SIG-M5 (cell line): ENCODE data around the gene NUP98.
"Not testable (repeated sequence)": the region's sequence is repeated elsewhere in the genome, so short reads cannot be mapped to it uniquely, and the experiment has no call there.

ENCODE experiments used
- DNase-seq: peaks from one replicate; lab custom pipeline; 2025; lab: John Stamatoyannopoulos, UW

NUP98 gene

DNA sequence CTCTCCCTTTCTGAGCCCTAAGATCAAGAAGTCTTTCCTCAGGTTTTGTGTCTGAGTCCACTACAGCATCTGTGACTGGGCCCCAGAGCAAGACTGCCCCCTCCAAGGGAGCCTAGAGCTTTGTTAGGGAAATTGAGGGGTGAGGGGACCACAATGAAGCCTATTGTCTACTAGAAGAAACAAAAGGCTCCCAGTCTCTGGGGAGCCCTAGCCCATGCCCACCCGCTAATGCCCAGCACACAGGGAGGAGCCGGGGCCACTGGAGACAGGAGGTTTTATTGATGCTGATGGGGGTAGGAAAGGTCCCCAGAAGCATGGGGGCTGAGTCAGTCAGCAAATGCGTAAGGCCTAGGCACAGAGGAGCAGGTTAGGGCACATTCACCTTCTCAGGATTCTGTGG lies 29.4 kb upstream of the NUP98 start:
- no peak for DNase-seq

DNA sequence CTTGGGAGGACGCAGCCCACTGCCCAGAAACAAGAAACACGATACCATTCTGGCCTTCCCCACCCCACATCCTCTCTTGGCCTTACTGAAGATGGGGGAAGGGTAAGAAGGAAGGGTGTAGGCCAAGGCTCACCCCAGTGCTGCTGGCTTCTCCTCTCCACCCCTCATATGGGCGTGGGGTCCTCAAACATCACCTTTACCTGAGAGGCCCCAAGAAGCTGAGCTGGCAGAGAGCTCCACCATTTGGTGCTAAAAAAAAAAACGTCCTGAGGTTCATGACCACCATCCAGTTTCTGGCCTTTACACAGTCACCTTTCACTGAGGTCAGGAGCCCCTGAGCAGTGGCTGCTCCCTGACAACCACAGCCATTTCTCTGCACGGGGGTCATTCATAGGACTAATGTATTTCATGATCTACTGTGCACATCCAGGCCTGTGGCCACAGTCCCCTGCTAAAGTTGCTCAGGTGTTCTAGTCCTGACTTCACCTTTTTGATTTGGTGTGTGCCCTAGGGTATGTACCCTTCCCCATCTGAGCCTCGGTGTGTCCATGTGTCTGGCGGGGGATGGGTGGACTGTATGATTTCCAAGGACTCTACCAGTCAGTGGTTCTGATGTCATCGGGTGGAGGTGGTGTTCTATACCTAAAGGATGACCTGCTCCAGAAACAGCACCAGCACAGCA lies 28.3 kb upstream of the NUP98 start:
- no peak for DNase-seq

DNA sequence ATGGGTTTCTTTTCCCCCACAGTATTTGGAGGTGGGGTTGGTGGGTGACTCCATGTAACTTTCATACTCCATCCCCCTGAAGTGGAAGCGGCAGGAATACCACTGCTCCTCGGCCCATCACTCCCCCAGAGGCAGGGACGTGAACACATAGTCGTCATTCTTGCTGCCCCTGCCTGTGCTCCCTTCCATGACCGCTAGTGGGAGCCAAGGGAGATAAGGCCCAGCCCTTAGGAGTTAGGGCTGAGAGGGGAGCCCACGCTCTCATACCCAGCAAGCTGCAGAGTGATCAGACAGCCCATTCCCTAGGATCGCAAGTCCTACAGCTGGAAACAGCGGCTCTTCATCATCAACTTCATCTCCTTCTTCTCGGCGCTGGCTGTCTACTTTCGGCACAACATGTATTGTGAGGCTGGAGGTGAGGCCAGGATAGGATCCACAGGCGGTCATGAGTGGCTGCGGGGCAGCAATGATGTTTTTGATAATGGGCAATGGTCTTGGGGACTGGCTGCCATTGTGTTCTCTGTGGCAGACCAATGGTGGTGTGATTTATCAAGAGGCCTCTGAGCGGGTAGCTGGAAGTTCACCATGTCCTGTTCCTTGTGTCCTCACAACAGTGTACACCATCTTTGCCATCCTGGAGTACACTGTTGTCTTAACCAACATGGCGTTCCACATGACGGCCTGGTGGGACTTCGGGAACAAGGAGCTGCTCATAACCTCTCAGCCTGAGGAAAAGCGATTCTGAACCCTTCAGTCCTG lies 27.5 kb upstream of the NUP98 start:
- peak; percentile 7 for DNase-seq

DNA sequence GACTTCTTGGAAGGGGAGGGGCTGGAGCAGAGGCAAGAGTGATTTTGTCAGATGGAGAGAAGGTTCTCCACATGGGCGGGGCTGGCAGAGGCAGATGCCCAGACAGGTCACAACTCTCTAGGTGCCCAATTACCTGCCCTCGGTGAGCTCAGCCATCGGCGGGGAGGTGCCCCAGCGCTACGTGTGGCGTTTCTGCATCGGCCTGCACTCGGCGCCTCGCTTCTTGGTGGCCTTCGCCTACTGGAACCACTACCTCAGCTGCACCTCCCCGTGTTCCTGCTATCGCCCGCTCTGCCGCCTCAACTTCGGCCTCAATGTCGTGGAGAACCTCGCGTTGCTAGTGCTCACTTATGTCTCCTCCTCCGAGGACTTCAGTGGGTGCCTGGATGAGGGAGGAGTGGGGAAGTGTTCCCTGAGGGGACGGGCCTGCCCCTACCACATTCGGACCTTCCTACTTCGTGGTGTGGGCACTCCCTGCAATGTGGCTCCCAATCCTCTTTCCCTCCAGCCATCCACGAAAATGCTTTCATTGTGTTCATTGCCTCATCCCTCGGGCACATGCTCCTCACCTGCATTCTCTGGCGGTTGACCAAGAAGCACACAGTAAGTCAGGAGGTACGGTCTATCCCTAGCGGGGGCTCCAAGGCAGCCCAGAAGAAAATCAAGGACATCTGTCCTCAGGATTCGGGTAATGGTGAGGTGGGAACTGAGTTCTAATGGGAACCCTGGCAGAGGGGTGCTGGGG lies 26.6 kb upstream of the NUP98 start:
- DNase-seq, result no peak

DNA sequence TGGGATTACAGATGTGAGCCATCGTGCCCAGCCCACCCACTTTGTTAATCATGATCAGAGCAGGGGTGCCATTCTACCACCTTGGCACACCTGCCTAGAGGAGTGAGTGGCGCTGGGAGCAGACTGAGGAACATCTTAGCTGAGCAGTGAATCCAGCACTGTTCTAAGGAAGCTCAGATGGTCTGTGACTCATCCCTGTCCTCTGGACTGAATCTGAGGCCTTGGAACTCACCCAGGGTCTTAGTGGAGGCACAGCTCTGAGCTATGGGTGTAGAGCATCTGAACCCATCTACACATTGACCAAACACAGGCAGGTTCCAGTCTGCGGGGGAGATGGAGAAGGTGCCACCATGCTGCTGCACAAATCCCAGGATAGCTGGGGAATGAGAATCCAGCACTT lies 25.9 kb upstream of the NUP98 start:
- no peak for DNase-seq

DNA sequence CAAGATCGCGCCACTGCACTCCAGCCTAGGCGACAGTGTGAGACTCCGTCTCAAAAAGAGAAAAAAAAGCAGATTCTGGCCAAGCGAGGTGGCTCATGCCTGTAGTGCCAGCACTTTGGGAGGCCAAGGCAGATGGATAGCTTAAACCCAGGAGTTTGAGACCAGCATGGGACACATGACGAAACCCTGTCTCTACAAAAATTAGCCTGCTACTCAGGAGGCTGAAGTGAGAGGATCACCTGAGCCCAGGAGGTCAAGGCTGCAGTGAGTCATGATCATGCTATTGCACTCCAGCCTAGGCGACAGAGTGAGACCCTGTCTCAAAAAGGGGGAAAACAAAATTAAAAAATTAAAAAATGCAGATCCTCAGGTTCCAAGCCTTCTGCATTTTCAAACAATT lies 25.0 kb upstream of the NUP98 start:
- no peak for DNase-seq

DNA sequence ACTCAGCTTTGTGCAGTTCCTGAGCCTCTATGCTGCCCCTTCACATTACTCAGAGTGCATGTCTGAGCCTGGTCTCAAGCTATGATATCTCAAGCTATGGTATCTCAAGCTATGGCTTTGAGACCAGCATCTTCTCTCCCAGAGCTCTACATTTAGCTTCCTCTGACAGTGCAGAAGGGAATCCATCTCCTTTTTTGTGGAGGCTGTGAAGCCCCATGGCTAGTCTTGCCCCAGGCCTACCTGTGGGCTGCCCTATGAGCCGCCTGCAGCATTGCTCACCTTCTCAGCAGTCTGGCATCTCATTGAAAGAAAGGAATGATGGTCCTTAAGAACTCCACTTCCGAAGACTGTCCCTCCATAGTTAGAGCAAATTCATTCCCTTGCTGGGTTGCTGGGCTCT lies 23.6 kb upstream of the NUP98 start:
- no peak for DNase-seq

DNA sequence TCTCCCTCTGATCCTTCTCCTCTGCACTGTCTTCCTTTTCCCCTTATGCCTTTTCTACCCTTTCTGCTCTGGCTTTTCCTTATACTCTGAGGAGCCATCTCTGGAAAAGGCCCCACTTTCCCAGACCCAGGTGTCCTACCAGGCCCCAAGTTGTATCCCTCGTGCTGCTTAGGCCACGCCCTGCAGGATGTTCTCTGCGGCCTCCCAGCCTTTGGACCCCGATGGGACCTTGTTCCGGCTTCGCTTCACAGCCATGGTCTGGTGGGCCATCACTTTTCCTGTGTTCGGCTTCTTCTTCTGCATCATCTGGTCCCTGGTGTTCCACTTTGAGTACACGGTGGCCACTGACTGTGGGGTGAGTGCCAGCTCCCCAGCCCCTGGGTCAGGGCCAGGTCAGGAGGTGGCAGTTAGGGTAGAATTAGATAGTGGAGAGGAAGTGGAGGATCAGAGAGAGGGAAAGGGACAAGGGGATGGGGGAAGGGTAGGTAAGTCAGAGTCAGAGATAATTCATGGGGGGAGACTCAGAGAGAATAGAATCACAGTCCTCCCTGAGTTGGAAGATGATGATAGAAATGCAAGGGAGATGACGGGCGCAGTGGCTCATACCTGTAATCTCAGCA lies 19.9 kb upstream of the NUP98 start:
- no peak for DNase-seq

DNA sequence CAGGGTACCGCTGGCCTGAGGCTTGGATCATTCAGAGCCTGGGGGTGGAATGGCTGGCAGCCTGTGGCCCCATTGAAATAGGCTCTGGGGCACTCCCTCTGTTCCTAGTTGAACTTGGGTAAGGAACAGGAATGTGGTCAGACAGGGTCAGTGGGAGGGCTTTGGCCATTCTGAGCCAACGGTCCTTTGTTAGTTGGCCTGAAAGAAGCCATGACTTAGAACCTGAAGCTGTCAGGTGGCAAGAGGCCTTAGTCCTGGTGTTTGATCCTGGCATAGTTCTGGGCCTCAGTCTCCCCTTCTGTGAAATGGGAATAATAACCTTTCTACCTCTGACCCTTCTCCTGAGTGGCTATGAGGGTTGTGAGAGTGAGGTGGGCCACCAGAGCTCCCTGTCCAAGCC lies 19.3 kb upstream of the NUP98 start:
- DNase-seq, result no peak

DNA sequence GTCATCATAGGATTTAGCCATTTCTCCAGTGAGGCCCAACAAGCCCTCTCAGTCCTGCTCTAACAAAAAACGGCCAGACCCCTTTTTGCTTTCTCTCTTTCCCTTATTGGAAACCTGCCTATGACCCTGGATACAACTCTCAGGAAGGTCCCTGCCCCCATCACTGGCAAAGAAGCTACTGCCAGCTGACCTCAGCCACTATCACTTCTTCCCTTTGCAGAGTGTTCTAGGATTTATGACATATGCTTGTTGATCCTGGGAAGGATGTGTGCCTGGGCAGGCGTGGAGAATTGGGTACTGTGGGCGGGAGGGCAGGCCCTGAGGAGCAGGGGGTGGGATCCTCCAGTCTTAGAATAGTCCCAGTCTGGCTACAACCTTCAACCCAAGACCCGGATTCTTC lies 18.5 kb upstream of the NUP98 start:
- no peak for DNase-seq

DNA sequence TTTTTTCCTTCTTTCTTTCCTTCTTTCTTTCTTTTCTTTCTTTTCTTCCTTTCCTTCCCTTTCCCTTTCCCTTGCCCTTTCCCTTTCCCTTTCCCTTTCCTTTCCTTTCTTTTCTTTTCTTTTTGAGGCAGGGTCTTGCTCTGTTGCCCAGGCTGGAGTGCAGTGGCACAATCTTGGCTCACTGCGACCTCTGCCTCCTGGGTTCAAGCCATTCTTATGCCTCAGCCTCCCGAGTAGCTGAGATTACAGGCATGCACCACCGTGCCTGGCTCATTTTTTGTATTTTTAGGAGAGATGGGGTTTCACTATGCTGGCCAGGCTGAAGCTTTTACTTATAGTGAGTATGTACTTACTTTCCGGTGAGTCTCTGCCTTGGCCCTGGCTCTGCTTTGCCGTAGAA lies 17.5 kb upstream of the NUP98 start:
- DNase-seq, result not testable (repeated sequence)

DNA sequence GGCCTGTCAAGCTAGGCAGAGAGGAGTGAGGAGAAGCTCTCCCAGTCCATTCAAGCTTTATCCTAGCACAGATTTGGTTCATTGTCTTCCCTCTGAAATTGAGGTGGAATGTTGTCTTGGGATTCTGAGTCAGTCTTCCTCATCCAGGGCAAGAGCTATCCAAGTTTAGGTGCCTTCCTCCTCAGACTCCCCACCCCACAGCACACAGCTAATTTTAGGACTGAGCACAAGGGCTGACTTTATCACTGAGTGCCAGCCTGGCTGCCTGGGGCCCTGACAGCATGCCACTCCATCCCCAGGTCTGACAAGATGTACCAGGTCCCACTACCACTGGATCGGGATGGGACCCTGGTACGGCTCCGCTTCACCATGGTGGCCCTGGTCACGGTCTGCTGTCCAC lies 13.6 kb upstream of the NUP98 start:
- no peak for DNase-seq

DNA sequence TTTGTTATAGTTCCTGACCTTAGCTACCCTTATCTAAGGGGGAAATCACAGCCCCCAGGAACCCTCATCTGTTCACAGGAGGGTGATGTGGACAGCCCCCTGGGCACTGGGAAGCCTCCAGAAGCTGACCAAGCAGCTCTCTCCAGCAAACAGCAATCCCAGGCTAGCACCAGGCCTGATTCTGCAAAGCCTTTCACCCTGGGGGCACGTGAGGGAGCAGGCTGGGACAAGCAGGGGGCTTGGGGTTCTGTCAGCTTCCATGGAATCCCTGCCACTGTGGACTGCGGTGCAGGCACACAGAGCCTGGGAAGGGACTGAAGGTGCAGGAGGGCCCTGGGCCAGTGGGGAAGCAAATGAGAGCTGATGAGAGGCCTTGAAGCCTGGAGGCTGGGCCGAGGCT lies 13.1 kb upstream of the NUP98 start:
- DNase-seq, result no peak

DNA sequence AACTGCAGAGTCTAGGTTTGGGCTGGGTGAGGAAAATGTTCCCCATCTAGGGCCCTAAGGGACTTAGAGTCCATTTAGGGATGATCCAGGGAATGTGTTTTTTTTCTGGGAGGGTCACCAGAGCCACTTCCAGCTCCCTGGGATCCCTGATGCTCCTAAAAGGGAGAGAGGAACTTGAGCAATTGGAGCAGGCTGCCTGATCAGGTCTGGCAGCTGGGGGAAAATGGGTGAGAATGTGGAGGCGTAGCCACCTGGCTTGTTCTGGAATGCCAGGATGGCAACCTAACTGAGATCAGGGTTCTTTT lies 12.2 kb upstream of the NUP98 start:
- DNase-seq, result no peak

DNA sequence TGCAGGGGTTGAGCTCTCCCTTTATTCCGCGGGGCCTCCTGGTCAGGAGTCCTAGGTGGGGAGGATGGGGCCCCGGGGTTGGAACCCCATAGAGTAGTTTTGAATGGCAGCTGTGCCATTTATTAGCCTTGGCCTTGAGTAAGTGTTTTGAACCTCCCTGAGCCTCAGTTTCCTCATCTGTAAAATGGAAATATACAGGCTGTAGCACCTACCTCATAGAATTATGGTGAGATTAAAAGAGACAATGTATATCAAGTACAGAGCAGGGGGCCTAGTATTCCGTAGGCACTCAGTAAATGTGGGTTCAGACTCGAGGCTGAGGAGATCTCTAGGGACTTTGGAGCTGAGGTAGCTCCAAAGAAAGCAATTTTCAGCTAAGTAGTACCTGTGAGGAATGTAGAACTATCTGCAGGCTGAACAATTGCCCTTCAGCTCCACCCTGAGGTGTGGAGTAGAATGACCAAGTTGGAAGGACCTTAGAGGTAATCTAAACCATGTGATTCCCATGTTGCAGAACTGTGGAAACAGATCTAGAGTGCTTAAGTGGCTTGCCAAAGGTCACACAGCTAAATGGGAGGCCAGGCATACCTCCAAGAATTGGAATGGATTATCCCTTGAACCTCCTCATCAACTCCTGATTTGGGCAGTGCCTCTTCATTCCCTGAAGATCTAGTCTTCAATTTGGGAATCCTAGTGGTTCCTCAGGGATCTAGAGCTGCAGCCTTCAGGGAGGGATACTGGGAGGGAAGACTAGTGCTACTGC lies 11.7 kb upstream of the NUP98 start:
- peak; percentile 23 for DNase-seq

DNA sequence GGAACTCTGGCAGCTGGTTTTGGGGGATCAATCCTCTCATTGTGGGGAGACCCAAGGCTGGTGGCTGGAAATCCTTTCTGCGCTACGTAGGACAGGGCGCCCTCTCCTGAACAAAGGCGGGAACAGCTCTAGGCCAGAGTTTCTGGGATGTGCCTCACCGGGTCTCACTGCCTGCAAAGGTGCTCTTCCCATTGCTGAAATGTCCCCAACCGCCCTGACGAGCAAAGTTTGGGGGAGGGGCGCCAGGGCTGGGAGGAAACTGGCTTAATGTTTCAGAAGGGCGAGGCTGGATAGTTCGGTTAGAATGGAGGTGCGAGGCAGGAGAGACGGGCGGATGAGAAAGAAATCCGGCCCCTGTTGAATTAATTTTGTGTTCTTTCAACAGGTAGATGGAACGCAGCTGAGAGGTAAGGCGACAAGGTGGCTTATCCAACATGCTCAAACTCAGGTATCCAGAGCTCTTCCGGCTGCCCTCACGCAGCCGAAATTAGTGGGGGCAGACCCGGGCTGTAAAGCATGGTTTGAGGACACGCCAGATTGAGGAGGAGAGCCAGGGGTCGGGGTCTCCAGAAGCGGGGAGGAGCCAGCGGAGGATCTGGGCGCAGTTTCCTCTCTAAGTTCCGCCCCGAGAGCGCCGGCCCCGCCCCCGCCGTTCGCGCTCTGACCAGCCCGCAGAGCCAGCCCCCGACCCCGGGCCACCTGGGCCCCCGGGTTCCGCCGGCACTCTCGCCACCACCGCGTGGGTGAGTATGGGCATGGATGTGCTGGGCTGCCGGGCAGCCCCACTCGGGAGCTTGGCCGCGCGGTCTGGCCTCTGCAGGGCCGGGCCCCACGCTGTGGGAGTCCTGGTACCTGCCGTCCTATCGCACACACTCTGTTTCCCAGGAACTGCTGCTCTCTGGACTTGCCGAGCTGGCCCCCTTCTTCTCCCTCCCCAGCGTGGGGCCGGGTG lies 10.8 kb upstream of the NUP98 start, which contains the start of gene PGAP2:
Gene PGAP2, plus strand, starts transcription at position 652 of the 952 bp plus-strand sequence. CDS start 2,700 bp downstream, outside the sequence.
- DNase-seq, result no peak

DNA sequence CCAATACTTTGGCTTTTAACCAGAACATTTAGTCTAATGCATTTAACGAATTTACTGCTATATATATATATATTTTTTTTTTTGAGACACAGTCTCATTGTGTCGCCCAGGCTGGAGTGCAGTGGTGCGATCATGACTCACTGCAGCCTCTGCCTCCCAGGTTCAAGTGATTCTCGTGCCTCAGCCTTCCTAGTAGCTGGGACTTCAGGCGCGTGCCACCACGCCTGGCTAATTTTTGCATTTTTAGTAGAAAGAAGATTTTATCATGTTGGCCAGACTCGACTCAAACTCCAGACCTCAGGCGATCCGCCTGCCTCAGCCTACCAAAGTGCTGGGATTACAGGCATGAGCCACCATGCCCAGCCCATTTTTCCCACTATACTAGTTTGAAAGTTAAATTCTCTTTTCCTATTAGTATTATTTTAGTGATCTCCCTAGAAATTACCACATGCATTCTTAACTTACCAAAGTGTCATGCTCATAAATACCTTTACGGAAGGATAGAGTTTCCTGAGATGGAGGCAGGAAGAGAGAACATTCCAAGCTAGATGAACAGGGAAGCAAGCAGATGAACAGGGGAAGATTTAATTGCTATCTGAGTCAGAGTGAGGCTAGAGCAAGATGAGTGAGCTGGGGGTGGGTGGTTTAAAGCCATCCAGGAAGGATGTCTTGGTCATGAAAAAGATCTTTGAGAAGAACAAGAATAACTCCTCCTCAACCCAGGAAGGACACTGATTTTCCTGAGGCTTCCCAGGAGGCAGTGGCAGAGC lies 6.6 kb upstream of the NUP98 start:
- no peak for DNase-seq

DNA sequence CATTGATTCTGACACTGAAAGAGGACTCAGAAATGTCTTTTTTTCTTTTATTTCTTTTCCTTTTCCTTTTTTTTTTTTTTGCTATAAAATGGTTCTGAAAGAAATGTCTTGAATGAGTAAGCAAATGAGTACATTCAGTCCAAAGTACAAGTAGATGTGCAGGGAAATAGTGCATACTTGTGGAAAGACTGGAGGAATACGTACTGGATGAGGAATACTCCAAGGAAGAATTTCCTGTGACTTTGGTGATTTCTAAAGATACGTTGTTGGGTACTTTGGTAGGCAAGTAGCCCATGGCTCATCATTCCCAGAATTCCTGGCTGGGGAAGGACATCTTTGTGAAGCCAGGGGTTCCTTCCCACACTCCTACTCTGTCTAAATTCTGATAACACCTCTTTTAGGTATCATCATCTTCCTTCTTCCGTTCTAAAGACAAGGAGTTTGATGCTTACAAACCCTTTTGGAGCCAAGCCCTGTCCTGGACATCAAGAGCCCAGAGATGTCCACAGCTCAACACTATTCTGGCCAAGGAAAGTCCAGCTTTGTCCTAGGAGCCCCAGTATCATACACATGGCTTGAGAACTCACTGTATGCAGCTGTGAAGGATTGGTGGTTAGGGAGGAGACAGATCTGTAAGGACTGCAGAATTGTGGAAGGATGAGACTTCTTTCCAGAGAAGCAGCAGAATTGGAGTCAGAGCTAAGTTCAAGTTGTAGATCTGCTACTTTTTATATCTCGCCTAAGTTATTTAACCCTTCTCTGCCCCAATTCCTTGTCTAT lies 4.8 kb upstream of the NUP98 start:
- no peak for DNase-seq

DNA sequence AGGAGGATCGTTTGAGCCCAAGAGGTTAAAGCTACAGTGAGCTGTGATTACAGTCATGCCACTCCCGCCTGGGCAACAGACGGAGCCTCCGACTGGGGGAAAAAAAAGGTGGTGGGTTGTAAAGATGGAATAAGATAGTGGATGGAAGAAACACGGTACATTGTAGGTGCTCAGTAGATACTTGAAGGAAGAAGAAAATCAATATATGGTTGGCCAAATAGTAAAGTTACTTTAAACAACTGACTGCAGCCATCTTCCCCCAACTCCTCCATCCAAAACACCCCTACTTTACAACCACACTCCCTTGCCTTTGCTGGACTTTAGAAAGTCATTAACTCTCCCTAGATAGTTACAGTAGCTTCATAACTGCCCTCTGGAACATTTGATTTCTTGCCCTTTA lies 2.5 kb upstream of the NUP98 start:
- no peak for DNase-seq
